ENCODE measurements around the gene NYAP2. TPM values are rescaled to one million over a fixed set of nuclear protein-coding genes. Genes with fewer than 3 reads are reported as not detected.
A peak's percentile ranks its signal among the peaks of the same experiment; 100 is the strongest.

Gene NYAP2
- total RNA-seq, 3 donors from 2014 or later: 0.09 TPM; not detected in 1

DNA sequence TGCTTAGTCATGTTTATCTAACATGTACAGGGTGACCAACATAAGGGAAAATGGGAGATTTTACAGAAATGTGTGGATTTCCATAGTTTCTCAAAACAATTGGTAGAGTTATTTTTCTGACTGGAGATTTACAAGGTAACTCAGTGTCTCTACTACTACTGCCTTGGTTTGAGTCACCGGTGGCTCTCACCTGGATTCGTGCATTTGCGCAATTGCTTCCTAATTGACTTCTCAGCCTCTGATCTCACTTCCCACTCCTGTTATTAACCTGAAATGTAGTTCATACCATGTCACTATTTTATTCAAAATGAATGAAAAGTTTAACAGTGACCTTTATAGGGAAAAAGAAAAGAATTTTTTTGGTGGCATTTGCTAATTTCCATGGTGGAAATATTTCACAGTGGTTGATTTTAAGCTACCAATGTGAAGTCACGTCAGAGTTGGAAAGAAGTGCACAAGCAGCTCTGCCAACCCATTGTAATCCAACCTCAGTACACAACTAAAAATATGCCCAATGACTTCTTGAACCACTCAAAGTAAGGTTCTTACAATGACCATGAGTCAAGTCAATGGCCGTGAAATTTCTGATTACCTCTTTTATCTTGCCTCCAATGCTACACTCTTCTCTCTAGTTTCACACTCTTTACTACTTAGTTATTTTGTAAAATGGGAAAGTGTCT, 94.0 kb downstream of the NYAP2 start:
- H3K9me3 ChIP-seq: no peaks in the 10 kb centered on the region
- no peak for ATAC-seq
- H3K4me1 ChIP-seq (ENCODE audit: low read depth): no peaks in the 10 kb centered on the region
- H3K4me3 ChIP-seq: no peak overlapping the region
- DNase-seq: no peak
- no peaks in the 10 kb centered on the region for H3K36me3 ChIP-seq (ENCODE audit: low read depth)
- intact Hi-C loops (cut with DNase I, micrococcal nuclease): no loop called here
- TF ChIP-seq, protein P1, sequence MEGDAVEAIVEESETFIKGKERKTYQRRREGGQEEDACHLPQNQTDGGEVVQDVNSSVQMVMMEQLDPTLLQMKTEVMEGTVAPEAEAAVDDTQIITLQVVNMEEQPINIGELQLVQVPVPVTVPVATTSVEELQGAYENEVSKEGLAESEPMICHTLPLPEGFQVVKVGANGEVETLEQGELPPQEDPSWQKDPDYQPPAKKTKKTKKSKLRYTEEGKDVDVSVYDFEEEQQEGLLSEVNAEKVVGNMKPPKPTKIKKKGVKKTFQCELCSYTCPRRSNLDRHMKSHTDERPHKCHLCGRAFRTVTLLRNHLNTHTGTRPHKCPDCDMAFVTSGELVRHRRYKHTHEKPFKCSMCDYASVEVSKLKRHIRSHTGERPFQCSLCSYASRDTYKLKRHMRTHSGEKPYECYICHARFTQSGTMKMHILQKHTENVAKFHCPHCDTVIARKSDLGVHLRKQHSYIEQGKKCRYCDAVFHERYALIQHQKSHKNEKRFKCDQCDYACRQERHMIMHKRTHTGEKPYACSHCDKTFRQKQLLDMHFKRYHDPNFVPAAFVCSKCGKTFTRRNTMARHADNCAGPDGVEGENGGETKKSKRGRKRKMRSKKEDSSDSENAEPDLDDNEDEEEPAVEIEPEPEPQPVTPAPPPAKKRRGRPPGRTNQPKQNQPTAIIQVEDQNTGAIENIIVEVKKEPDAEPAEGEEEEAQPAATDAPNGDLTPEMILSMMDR (IDR thresholded peaks at IDR 0.05): no peak

DNA sequence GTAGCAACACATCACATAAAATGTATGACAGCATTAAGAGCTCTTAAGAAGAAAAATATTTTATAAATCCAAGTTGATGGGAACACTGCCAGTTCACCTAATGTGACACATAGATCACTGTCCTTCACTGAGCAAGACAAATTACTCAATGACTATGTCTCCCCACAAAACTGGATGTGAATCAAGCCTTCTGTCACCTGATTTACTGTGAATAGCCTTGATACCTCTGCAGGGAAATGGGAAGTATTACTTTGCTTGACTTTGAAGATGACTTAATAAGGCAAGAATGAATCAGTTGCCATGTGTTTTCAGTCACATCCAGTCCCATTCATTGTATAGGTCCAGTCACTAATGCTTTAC, 94.6 kb downstream of the NYAP2 start:
- Histone ChIP-seq H3K4me3 (no peak overlapping the region), H3K9me3 (no peaks in the 10 kb centered on the region), H3K4me1 (ENCODE audit: low read depth) (no peaks in the 10 kb centered on the region), H3K36me3 (ENCODE audit: low read depth) (no peaks in the 10 kb centered on the region)
- no peak for DNase-seq
- no peak for ATAC-seq
- intact Hi-C loops (cut with DNase I, micrococcal nuclease): no loop called here
- TF ChIP-seq, protein P1 (IDR thresholded peaks at IDR 0.05): no peak

DNA sequence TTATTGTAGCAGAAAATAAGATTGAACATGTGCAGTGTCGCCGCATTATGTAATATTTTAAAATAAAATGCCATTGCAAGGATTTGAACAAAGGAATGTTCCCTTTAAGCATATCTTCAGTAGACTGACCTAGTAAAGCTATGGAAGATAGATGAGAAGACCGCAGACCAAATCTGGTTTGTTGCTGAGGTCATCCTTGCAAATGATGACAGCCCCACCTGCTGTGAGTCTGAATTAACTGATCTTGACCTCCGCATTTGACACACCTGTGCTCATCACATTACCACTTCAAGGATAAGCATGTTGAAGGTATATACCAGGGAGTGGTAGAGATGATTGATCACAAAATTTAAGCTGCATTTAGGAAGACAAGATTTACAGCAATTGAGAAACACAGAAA, 96.2 kb downstream of the NYAP2 start:
- Histone ChIP-seq H3K9me3 (no peaks in the 10 kb centered on the region), H3K4me1 (ENCODE audit: low read depth) (no peaks in the 10 kb centered on the region), H3K36me3 (ENCODE audit: low read depth) (no peaks in the 10 kb centered on the region), H3K4me3 (no peak overlapping the region)
- DNase-seq: no peak
- no peak for ATAC-seq
- TF ChIP-seq, protein P1 (IDR thresholded peaks at IDR 0.05): no peak
- intact Hi-C loops (cut with DNase I, micrococcal nuclease): no loop called here

DNA sequence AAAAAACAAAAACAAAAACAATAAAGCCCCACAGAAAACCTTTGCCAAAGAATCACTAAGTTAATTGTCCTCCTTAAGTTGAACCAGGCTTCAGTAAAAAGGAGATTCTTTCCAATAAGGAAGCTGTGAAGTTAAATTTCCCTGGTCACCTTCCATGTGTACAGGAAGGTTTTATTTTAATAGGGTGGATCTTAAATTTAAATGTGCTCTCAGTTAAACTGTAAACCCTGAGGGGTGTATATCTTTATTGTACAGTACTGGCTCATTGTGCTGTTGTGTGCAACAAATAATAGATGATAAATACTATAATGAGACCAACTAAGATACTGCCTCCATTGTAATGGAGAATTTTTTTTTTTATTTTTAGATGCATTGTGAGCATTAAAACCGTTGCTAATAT, 97.1 kb downstream of the NYAP2 start:
- H3K36me3 ChIP-seq (ENCODE audit: low read depth): no peaks in the 10 kb centered on the region
- TF ChIP-seq, protein P1 (IDR thresholded peaks at IDR 0.05): no peak
- ATAC-seq: peak; percentile 76
- DNase-seq: no peak
- H3K4me1 ChIP-seq (ENCODE audit: low read depth): no peaks in the 10 kb centered on the region
- no peak overlapping the region for H3K4me3 ChIP-seq
- H3K9me3 ChIP-seq: no peaks in the 10 kb centered on the region
- intact Hi-C loops (cut with DNase I, micrococcal nuclease): no loop called here

- intact Hi-C loops (cut with DNase I, micrococcal nuclease): no loop called here
- no peak for ATAC-seq
- Histone ChIP-seq H3K4me1 (ENCODE audit: low read depth) (no peaks in the 10 kb centered on the region), H3K4me3 (no peak overlapping the region), H3K9me3 (no peaks in the 10 kb centered on the region), H3K36me3 (ENCODE audit: low read depth) (no peaks in the 10 kb centered on the region)
- TF ChIP-seq, protein P1 (IDR thresholded peaks at IDR 0.05): no peak
- DNase-seq: no peak
These were observed 97.7 kb downstream of the NYAP2 start for GRCh38 chr2:225497166-225497565.

DNA sequence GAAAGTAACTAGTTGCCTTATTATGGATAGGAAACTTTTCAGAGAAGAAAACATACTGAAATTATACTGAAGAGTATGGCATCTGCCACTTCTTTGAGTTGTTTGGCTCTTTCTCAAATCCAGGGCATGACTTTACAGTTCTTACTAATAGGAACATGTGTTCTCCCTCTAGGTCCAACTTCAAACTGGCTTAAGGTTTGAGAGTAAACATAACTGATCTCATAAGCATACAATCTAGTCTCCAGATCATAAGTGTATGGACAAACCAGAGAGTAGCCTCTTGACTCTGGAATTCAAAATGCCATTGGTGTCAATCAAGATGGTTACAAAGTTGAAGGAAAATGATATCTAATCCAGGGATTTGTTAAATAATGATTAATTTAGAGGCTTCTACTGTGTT, 101.5 kb downstream of the NYAP2 start:
- Histone ChIP-seq H3K4me3 (no peak overlapping the region), H3K4me1 (ENCODE audit: low read depth) (no peaks in the 10 kb centered on the region), H3K9me3 (no peaks in the 10 kb centered on the region), H3K36me3 (ENCODE audit: low read depth) (no peaks in the 10 kb centered on the region)
- ATAC-seq: no peak
- DNase-seq: no peak
- TF ChIP-seq, protein P1 (IDR thresholded peaks at IDR 0.05): no peak
- intact Hi-C loops (cut with DNase I, micrococcal nuclease): no loop called here
